Measurements from ENCODE around the gene GALP.
"Not testable (repeated sequence)": the region's sequence is repeated elsewhere in the genome, so short reads cannot be mapped to it uniquely, and the experiment has no call there.

The GALP gene

DNA sequence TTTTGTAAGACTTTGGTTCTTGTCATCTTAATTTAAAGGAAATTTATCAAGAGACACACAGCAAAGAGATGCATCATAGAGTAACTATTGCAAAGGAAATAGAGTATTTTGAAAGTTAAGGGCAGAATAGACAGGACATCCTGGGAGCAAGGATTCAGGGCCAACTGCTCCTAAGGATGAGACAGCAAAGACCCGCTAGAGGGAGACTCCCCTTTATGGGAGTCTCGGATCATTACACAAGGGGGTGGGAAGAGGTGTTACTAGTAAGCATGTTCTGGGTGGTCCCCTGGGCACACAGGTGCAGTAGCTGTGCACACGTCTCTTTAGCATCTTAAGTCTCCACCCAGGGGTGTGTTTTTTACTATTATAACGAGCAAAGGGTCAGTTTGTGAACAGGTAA lies 35.9 kb downstream of the GALP start:
- Histone ChIP-seq H3K4me3 (ENCODE audit: insufficient read depth, low read length, poor library complexity, severe bottlenecking) (no peak overlapping the region), H3K9me2 (replicated peaks; ENCODE audit: insufficient read depth, low read length) (no peaks in the 10 kb centered on the region), H2AFZ (ENCODE audit: low read depth, low read length, severe bottlenecking) (no peak overlapping the region), H3K79me2 (ENCODE audit: insufficient read depth, low read length) (no peaks in the 10 kb centered on the region), H3K4me2 (ENCODE audit: low read depth, low read length, poor library complexity, severe bottlenecking) (no peak overlapping the region), H3K9me3 (ENCODE audit: insufficient read depth, low read length) (no peaks in the 10 kb centered on the region), H3K27me3 (ENCODE audit: low read length) (no peaks in the 10 kb centered on the region), H3K9ac (ENCODE audit: low read length) (no peak overlapping the region), H3K27ac (ENCODE audit: low read depth, low read length) (no peak overlapping the region), H3K36me3 (ENCODE audit: low read length) (no peaks in the 10 kb centered on the region), H4K20me1 (ENCODE audit: low read depth, low read length) (no peaks in the 10 kb centered on the region), H3F3A (ENCODE audit: insufficient read depth) (no peaks in the 10 kb centered on the region)
- TF ChIP-seq, protein P1, sequence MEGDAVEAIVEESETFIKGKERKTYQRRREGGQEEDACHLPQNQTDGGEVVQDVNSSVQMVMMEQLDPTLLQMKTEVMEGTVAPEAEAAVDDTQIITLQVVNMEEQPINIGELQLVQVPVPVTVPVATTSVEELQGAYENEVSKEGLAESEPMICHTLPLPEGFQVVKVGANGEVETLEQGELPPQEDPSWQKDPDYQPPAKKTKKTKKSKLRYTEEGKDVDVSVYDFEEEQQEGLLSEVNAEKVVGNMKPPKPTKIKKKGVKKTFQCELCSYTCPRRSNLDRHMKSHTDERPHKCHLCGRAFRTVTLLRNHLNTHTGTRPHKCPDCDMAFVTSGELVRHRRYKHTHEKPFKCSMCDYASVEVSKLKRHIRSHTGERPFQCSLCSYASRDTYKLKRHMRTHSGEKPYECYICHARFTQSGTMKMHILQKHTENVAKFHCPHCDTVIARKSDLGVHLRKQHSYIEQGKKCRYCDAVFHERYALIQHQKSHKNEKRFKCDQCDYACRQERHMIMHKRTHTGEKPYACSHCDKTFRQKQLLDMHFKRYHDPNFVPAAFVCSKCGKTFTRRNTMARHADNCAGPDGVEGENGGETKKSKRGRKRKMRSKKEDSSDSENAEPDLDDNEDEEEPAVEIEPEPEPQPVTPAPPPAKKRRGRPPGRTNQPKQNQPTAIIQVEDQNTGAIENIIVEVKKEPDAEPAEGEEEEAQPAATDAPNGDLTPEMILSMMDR (IDR thresholded peaks at IDR 0.05; ENCODE audit: insufficient read depth, low read length, poor library complexity, severe bottlenecking), result no peak
- no peak for TF ChIP-seq EZH2phosphoT487 (conservative IDR thresholded peaks at IDR 0.05; ENCODE audit: low read length)

DNA sequence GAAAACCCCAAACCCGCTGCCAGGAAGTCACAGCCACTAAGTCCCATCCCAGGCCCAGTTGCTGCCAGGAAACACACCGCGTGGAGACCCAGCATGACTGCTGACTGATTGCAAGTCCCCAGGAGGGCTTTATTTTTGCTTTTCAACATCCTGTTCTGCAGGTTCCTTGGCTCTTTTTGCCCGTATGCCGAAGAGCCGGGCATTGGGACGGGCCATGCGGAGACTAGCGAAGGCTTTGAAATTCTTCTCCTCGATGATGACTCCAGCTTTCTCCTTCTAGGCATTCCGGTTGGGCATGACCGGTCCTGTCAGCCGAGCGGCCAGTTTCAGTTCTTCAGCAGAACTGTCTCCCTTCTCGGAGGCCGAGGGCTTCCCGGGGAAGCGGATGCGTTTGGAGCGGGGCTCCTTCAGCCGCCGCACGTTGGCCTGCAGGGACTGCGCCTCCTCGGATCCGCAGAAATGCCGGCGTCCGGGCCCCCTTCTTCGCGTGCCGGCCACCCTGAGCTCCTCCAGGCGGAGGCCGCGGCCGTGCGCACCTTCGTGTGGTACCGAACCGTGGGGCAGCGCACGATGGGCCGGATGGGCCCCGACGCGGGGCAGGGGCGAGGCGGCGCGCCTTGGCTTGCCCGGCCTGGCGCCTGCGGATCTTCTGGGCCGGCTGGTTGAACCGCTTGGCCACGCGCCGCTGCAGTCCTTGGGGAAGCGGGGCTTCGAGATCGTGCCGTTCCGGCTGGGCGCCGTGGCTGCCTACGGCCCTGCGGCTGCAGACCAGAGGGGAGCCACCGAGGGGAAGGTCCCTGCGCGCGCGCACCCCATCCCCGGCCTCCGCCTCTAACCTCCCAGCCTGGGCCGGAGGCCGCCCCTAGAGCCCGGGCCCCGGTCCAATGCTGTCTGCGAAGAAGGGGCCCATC lies 41.5 kb downstream of the GALP start:
- Histone ChIP-seq H3K4me3 (ENCODE audit: insufficient read depth, low read length, poor library complexity, severe bottlenecking) (no peak overlapping the region), H3K9ac (ENCODE audit: low read length) (no peak overlapping the region)

DNA sequence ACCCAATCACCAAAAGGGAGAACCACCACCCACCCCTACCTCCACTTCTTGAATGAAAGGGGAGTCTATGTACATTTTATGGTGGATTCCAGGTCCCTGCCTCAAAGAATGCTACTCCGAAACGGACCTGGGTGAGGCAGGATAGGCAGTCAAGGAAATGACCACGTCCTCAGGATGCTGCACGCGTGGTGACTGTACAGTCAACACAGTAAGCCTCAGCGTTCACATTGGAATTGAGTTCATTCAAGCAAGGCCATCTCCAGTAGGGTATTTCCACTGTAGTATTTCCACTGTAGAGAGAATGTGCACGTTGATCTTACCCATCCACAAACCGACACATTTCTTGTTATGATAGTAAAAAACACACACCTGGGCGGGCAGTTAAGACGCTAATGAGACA lies 43.2 kb downstream of the GALP start:
- Histone ChIP-seq H3K4me2 (ENCODE audit: low read depth, low read length, poor library complexity, severe bottlenecking) (no peak overlapping the region), H3K36me3 (ENCODE audit: low read length) (no peaks in the 10 kb centered on the region), H3K79me2 (ENCODE audit: insufficient read depth, low read length) (no peaks in the 10 kb centered on the region)

More for the DNA sequence above, 41.5 kb downstream of the GALP start:
- Histone ChIP-seq H3K36me3 (ENCODE audit: low read length) (no peaks in the 10 kb centered on the region), H4K20me1 (ENCODE audit: low read depth, low read length) (no peaks in the 10 kb centered on the region), H2AFZ (ENCODE audit: low read depth, low read length, severe bottlenecking) (no peak overlapping the region), H3K27me3 (ENCODE audit: low read length) (no peaks in the 10 kb centered on the region), H3F3A (ENCODE audit: insufficient read depth) (no peaks in the 10 kb centered on the region), H3K79me2 (ENCODE audit: insufficient read depth, low read length) (no peaks in the 10 kb centered on the region), H3K27ac (ENCODE audit: low read depth, low read length) (no peak overlapping the region), H3K9me3 (ENCODE audit: insufficient read depth, low read length) (no peaks in the 10 kb centered on the region), H3K9me2 (replicated peaks; ENCODE audit: insufficient read depth, low read length) (no peaks in the 10 kb centered on the region), H3K4me2 (ENCODE audit: low read depth, low read length, poor library complexity, severe bottlenecking) (no peak overlapping the region)
- no peak for TF ChIP-seq EZH2phosphoT487 (conservative IDR thresholded peaks at IDR 0.05; ENCODE audit: low read length)
- TF ChIP-seq, protein P1 (IDR thresholded peaks at IDR 0.05; ENCODE audit: insufficient read depth, low read length, poor library complexity, severe bottlenecking), result no peak

DNA sequence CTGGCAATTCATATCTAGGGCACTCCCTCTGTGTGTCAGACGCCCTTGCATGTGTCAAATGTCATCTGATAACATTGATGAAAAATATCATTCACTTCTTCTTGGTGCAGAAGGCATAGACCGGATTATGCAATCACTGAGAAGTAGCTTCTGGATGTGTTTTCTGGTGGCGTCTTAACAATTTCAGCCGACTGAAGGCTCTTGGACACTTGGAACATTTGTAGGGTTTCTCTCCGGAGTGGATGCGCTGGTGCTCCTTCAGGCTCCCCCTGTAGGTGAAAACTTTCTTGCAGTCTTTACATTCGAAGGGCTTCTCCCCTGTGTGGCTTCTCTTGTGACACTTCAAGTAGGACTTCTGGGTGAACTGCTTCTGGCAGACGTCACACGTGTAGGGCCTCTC lies 45.6 kb downstream of the GALP start:
- not testable (repeated sequence) for H4K20me1 ChIP-seq (ENCODE audit: low read depth, low read length); H3F3A ChIP-seq (ENCODE audit: insufficient read depth); H3K9ac ChIP-seq (ENCODE audit: low read length); H3K4me3 ChIP-seq (ENCODE audit: insufficient read depth, low read length, poor library complexity, severe bottlenecking); H2AFZ ChIP-seq (ENCODE audit: low read depth, low read length, severe bottlenecking); H3K79me2 ChIP-seq (ENCODE audit: insufficient read depth, low read length); H3K36me3 ChIP-seq (ENCODE audit: low read length); H3K9me3 ChIP-seq (ENCODE audit: insufficient read depth, low read length); H3K27me3 ChIP-seq (ENCODE audit: low read length); H3K4me2 ChIP-seq (ENCODE audit: low read depth, low read length, poor library complexity, severe bottlenecking); H3K9me2 ChIP-seq (replicated peaks; ENCODE audit: insufficient read depth, low read length); H3K27ac ChIP-seq (ENCODE audit: low read depth, low read length)

More for the DNA sequence above, 43.2 kb downstream of the GALP start:
- Histone ChIP-seq H3F3A (ENCODE audit: insufficient read depth) (no peaks in the 10 kb centered on the region), H2AFZ (ENCODE audit: low read depth, low read length, severe bottlenecking) (no peak overlapping the region), H3K27ac (ENCODE audit: low read depth, low read length) (no peak overlapping the region), H3K4me3 (ENCODE audit: insufficient read depth, low read length, poor library complexity, severe bottlenecking) (no peak overlapping the region), H4K20me1 (ENCODE audit: low read depth, low read length) (no peaks in the 10 kb centered on the region), H3K9ac (ENCODE audit: low read length) (no peak overlapping the region), H3K9me2 (replicated peaks; ENCODE audit: insufficient read depth, low read length) (no peaks in the 10 kb centered on the region), H3K27me3 (ENCODE audit: low read length) (no peaks in the 10 kb centered on the region), H3K9me3 (ENCODE audit: insufficient read depth, low read length) (no peaks in the 10 kb centered on the region)
- TF ChIP-seq, protein P1 (IDR thresholded peaks at IDR 0.05; ENCODE audit: insufficient read depth, low read length, poor library complexity, severe bottlenecking), result no peak
- TF ChIP-seq EZH2phosphoT487 (conservative IDR thresholded peaks at IDR 0.05; ENCODE audit: low read length), result no peak

Measured in SU-DHL-6 (cell line).